ENCODE data around the gene GPC6.
"Not testable (repeated sequence)": the region's sequence is repeated elsewhere in the genome, so short reads cannot be mapped to it uniquely, and the experiment has no call there.

GPC6 gene

GRCh38 chr13:94328381-94329041 is 1101.9 kb downstream of the GPC6 start:
- DNase-seq (ENCODE audit: low read depth) = no peak

- no peak for DNase-seq (ENCODE audit: low read depth)
Observed at GRCh38 chr13:94329277-94329676, 1102.7 kb downstream of the GPC6 start.

- no peak for DNase-seq (ENCODE audit: low read depth)
Observed at GRCh38 chr13:94329754-94330551, 1103.3 kb downstream of the GPC6 start.

GRCh38 chr13:94330552-94331071 is 1104.0 kb downstream of the GPC6 start:
- no peak for DNase-seq (ENCODE audit: low read depth)

- no peak for DNase-seq (ENCODE audit: low read depth)
Observed at GRCh38 chr13:94331281-94331680, 1104.7 kb downstream of the GPC6 start.

- no peak for DNase-seq (ENCODE audit: low read depth)
Observed at GRCh38 chr13:94332359-94333096, 1105.9 kb downstream of the GPC6 start.

- DNase-seq (ENCODE audit: low read depth) = no peak
Observed at GRCh38 chr13:94333131-94333820, 1106.7 kb downstream of the GPC6 start.

- DNase-seq (ENCODE audit: low read depth) = no peak
Observed at GRCh38 chr13:94335761-94336526, 1109.3 kb downstream of the GPC6 start.

GRCh38 chr13:94339116-94339687 is 1112.6 kb downstream of the GPC6 start:
- DNase-seq (ENCODE audit: low read depth) = no peak

GRCh38 chr13:94342436-94343242 is 1116.0 kb downstream of the GPC6 start:
- DNase-seq (ENCODE audit: low read depth) = no peak

- no peak for DNase-seq (ENCODE audit: low read depth)
Observed at GRCh38 chr13:94343243-94343585, 1116.6 kb downstream of the GPC6 start.

- DNase-seq (ENCODE audit: low read depth) = not testable (repeated sequence)
Observed at GRCh38 chr13:94343687-94344086, 1117.1 kb downstream of the GPC6 start.

- no peak for DNase-seq (ENCODE audit: low read depth)
Observed at GRCh38 chr13:94344126-94344818, 1117.7 kb downstream of the GPC6 start.

GRCh38 chr13:94345374-94346195 is 1119.0 kb downstream of the GPC6 start:
- DNase-seq (ENCODE audit: low read depth) = no peak

GRCh38 chr13:94346261-94347019 is 1119.8 kb downstream of the GPC6 start:
- DNase-seq (ENCODE audit: low read depth) = no peak

- DNase-seq (ENCODE audit: low read depth) = no peak
Observed at GRCh38 chr13:94351292-94351990, 1124.8 kb downstream of the GPC6 start.

GRCh38 chr13:94352057-94352456 is 1125.5 kb downstream of the GPC6 start:
- no peak for DNase-seq (ENCODE audit: low read depth)
